Stomach (tissue), 9 donors: ENCODE measurements around the gene MEI4. TPM values are rescaled to one million over a fixed set of nuclear protein-coding genes. Genes with fewer than 3 reads are reported as not detected.

Experiments
- DNase-seq, 2 donors: peaks; one replicate each; pipeline versions ENCODE4 v3.0.0 to v3.0.0-alpha.2; 2013 to 2019
- H3K27ac ChIP-seq, 5 donors: fragments of 200-600 bp in 4 of 5; sonication (generic) in 4 of 5; one replicate each; pipeline ENCODE4 v1.5.1; 2013 to 2019; ENCODE audit warnings: mild to moderate bottlenecking in 1 of 5, moderate library complexity in 1 of 5
- H3K27me3 ChIP-seq, 3 donors: fragments of 200-600 bp; sonication (generic); one replicate each; pipeline ENCODE4 v1.5.1; 2017 to 2019; ENCODE audit warnings: mixed run types in 1 of 3
- H3K36me3 ChIP-seq, 4 donors: fragments of 200-600 bp; sonication (generic); 1 replicate in 3 of 4; 2 replicates in 1 of 4; pipeline ENCODE4 v1.5.1; 2016 to 2019
- H3K4me1 ChIP-seq, 4 donors: fragments of 200-600 bp; sonication (generic); one replicate each; pipeline ENCODE4 v1.5.1; 2016 to 2019
- H3K4me3 ChIP-seq, 4 donors: fragments of 200-600 bp; sonication (generic) in 3 of 4; one replicate each; pipeline ENCODE4 v1.5.1; 2016 to 2019; ENCODE audit warnings: mild to moderate bottlenecking in 1 of 4
- H3K9me3 ChIP-seq, 4 donors: fragments of 200-600 bp; sonication (generic); one replicate each; pipeline ENCODE4 v1.5.1; 2016 to 2019
- EP300 ChIP-seq: sonication (generic); formaldehyde crosslinking; IDR thresholded peaks from one replicate; pipeline ENCODE4 v1.6.1; 2017; ENCODE audit warnings: antibody characterized with exemption
- POLR2A ChIP-seq, 4 donors: fragments of 450-650 bp; IDR thresholded peaks; one replicate each; pipeline ENCODE4 v1.6.1; 2016; ENCODE audit warnings: antibody characterized with exemption in 4 of 4, control low read depth in 2 of 4, mild to moderate bottlenecking in 1 of 4, moderate library complexity in 1 of 4
- POLR2AphosphoS5 ChIP-seq, 3 donors: sonication (generic); formaldehyde crosslinking; IDR thresholded peaks; one replicate each; pipeline ENCODE4 v1.6.1; 2016; ENCODE audit warnings: antibody characterized with exemption in 3 of 3
- whole genome bisulfite sequencing, 5 donors: extraction: QIAGEN DNeasy Blood & Tissue Kit in 3 of 5; methylation state at CpG; one replicate each; pipeline versions ENCODE4 v1.1.5 to v1.1.7; 2013 to 2018; 5-methylcytosine and 5-hydroxymethylcytosine counted together
- intact Hi-C: fragments of 100-400 bp; cut with DNase I; formaldehyde crosslinking; loops from one replicate; pipeline ENCODE4 v1.15.1; 2023; ENCODE audit warnings: low total_unique reads
- polyA plus RNA-seq, 3 donors: library from polyadenylated mRNA; stranded (reverse); fragments of 200-250 nt; gene quantifications; one replicate each; pipeline ENCODE4 v1.2.3, GENCODE V29; 2013
- total RNA-seq, 5 donors: library from RNA; depleted of rRNA; stranded (reverse); fragments of >200 nt; gene quantifications; one replicate each; pipeline versions ENCODE4 v1.1.0 to v1.2.3, GENCODE V29; 2014 to 2016
- TF ChIP-seq, protein P1 (sequence below), 7 experiments: fragments of 450-650 bp in 4 of 7; fragments of 200-600 bp in 3 of 7; sonication (generic) in 3 of 7; IDR thresholded peaks; one replicate each; pipeline ENCODE4 v1.5.1; 2016 to 2019; ENCODE audit warnings: antibody characterized with exemption in 7 of 7, control low read depth in 2 of 7, mild to moderate bottlenecking in 1 of 7
- donor health status: healthy with polysubstance abuse.
- donor health status: Bipolar disorder and iron deficiency.
- donor health status: healthy.

The MEI4 gene
- total and polyA plus RNA-seq, 8 donors: 0.73 TPM; not detected in 7

DNA sequence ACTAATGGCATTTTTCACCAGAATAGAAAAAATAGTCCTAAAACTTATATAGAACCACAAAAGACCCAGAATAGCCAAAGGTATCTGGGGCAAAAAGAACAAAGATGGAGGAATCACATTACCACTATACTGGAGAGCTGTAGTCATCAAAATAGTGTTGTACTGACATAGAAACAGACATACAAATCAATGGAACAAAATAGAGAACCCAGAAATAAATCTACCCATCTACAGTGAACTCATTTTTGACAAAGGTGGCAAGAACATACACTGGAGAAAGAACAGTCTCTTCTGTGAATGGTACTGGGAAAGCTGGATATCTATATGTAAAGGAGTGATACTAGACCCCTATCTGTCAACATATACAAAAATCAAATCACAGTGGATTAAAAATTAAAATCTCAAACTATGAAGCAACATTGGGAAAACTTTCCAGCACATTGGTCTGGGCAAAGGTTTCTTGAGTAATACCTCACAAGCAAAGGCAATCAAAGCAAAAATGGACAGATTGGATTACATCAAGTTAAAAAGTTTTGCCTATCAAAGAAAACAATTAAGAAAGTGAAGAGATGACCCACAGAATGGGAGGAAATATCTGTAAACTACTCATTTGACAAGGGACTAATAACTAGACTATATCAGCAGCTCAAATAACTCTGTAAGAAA, 120.5 kb downstream of the MEI4 start:
- no peaks in the 10 kb centered on the region for H3K4me1 ChIP-seq
- no peak overlapping the region for H3K4me3 ChIP-seq
- H3K36me3 ChIP-seq: no peaks in the 10 kb centered on the region
- intact Hi-C loops: no loop called here
- no peak for TF ChIP-seq POLR2AphosphoS5 (IDR thresholded peaks at IDR 0.05)
- TF ChIP-seq EP300: no peak
- TF ChIP-seq POLR2A (IDR thresholded peaks at IDR 0.05): no peak
- TF ChIP-seq, protein P1, sequence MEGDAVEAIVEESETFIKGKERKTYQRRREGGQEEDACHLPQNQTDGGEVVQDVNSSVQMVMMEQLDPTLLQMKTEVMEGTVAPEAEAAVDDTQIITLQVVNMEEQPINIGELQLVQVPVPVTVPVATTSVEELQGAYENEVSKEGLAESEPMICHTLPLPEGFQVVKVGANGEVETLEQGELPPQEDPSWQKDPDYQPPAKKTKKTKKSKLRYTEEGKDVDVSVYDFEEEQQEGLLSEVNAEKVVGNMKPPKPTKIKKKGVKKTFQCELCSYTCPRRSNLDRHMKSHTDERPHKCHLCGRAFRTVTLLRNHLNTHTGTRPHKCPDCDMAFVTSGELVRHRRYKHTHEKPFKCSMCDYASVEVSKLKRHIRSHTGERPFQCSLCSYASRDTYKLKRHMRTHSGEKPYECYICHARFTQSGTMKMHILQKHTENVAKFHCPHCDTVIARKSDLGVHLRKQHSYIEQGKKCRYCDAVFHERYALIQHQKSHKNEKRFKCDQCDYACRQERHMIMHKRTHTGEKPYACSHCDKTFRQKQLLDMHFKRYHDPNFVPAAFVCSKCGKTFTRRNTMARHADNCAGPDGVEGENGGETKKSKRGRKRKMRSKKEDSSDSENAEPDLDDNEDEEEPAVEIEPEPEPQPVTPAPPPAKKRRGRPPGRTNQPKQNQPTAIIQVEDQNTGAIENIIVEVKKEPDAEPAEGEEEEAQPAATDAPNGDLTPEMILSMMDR (IDR thresholded peaks at IDR 0.05): no peak
- no peaks in the 10 kb centered on the region for H3K27me3 ChIP-seq
- no peak overlapping the region for H3K27ac ChIP-seq
- DNase-seq: no peak
- H3K9me3 ChIP-seq: no peaks in the 10 kb centered on the region

DNA sequence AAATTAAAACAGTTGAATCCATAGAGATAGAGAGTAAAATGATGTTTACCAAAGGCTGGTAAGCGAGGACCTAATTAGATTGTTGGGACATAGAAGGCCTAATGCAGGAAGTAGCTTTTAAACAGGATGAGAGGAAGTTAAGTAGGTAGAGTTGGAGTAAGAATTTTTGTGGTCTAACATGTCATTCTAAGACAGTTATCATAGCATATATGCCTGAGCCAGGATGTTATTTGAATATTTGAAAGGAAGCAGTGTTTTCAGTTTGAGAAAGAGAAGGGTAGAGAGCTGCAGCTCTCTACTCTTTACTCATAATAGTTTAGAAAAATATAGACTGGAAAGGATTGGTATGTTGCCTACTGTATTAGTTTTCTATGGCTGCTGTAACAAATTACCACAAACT, 121.6 kb downstream of the MEI4 start:
- Histone ChIP-seq H3K9me3 (no peaks in the 10 kb centered on the region), H3K27ac (no peak overlapping the region), H3K27me3 (no peaks in the 10 kb centered on the region), H3K36me3 (no peaks in the 10 kb centered on the region), H3K4me3 (no peak overlapping the region), H3K4me1 (no peaks in the 10 kb centered on the region)
- WGBS, 5 donors: 74 to 84% (median 78%) methylated on average over 1 of the region's 1 CpG
- DNase-seq: no peak
- TF ChIP-seq EP300 (no peak), POLR2A (IDR thresholded peaks at IDR 0.05) (no peak), POLR2AphosphoS5 (IDR thresholded peaks at IDR 0.05) (no peak)
- TF ChIP-seq, protein P1 (IDR thresholded peaks at IDR 0.05): no peak
- intact Hi-C loops: no loop called here

DNA sequence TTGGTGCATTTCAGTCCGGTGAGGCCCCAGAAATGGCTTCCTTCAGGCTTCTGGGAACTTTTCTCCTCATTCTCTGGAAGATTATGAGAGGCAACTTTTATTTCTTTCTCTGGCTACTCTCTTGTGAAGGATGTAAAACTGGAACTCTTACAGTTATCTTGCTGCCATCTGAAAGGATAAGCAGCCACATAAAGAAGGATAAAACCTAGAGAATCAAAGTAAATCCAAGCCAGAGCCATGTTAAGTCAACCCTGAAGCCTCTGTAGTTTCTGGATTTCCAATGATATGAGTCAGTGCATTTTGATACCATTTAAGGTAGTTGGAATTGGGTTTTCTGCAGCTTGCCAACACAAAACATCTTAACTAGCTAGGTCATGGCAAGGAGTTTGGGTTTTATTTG, 123.6 kb downstream of the MEI4 start:
- Histone ChIP-seq H3K4me3 (no peak overlapping the region), H3K9me3 (peaks cover 0 to 11% (median 5%) of the 10 kb centered on the region in 4 donors), H3K27ac (no peak overlapping the region), H3K36me3 (no peaks in the 10 kb centered on the region), H3K4me1 (no peaks in the 10 kb centered on the region), H3K27me3 (no peaks in the 10 kb centered on the region)
- DNase-seq: no peak
- intact Hi-C loops: no loop called here
- TF ChIP-seq POLR2AphosphoS5 (IDR thresholded peaks at IDR 0.05): no peak
- no peak for TF ChIP-seq POLR2A (IDR thresholded peaks at IDR 0.05)
- no peak for TF ChIP-seq EP300
- TF ChIP-seq, protein P1 (IDR thresholded peaks at IDR 0.05): no peak
- 68 to 89% (median 85%) methylated on average over 1 of the region's 1 CpG for WGBS, 5 donors

DNA sequence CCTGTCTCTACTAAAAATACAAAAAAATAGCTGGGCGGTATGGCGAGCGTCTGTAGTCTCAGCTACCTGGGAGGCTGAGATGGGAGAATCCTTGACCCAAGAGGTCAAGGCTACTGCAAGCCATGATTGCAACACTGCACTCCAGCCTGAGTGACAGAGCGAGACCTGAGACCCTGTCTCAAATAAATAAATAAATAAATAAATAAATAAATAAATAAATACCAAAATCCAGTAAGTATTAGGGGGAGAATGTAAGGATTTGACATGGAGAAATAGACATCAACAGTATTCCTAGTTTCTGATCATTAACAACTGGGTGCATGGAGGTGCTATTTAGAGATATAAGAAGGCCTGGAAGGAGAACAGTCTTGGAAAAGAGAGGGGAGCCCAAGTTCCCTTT, 125.7 kb downstream of the MEI4 start:
- peaks cover 0 to 11% (median 5%) of the 10 kb centered on the region in 4 donors for H3K9me3 ChIP-seq
- DNase-seq: no peak
- TF ChIP-seq, protein P1 (IDR thresholded peaks at IDR 0.05): no peak
- TF ChIP-seq POLR2AphosphoS5 (IDR thresholded peaks at IDR 0.05) (no peak), EP300 (no peak), POLR2A (IDR thresholded peaks at IDR 0.05) (no peak)
- no peaks in the 10 kb centered on the region for H3K4me1 ChIP-seq
- intact Hi-C loops: no loop called here
- H3K4me3 ChIP-seq: no peak overlapping the region
- no peaks in the 10 kb centered on the region for H3K27me3 ChIP-seq
- WGBS, 5 donors: 85 to 96% (median 94%) methylated on average over 4 of the region's 4 CpGs
- H3K36me3 ChIP-seq: no peaks in the 10 kb centered on the region
- no peak overlapping the region for H3K27ac ChIP-seq
